GM13977 (cell line): ENCODE data around the gene PPM1H.

Experiments
- DNase-seq: peaks from one replicate; pipeline ENCODE4 v3.0.0; 2012; ENCODE audit warnings: low spot score
- in situ Hi-C: fragments of 300-500 bp; cut with MboI; formaldehyde crosslinking; loops from one replicate; pipeline ENCODE4 v1.12.0; 2022; ENCODE audit warnings: low sequenced_read_pairs, low pct_unique_long_range_greater_than_20kb, mixed read lengths, inconsistent platforms; ENCODE audit not compliant: unreplicated experiment
- TF ChIP-seq, protein P1 (sequence below): IDR thresholded peaks from 2 replicates; pipeline ENCODE4 v1.5.1; 2012; ENCODE audit warnings: mild to moderate bottlenecking, control low read depth; ENCODE audit not compliant: insufficient read depth; ENCODE audit errors: extremely low read depth, missing control alignments

PPM1H gene

DNA sequence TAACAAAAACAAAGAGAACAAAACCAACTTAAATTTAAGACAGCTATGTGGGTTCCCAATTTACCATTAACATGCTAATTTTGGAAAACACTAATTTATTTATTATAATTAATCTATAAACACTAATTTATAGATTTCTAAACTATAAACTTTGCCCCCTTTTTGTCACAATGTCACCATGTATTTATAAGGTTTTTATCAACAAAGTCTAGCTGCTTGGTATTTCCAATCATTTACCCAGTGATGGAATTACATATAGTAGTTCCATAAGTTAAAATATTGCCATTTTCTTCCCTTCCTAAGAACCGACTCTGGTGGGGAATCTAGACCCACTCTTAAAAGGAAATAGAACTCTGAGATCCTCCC lies 140.7 kb downstream of the PPM1H start:
- DNase-seq, result no peak
- in situ Hi-C loops, result loop anchor here (5.0 to 10.0 kb wide), 2 partner anchors 207 to 359 kb away; no protein-coding TSS in a partner anchor
- TF ChIP-seq, protein P1, sequence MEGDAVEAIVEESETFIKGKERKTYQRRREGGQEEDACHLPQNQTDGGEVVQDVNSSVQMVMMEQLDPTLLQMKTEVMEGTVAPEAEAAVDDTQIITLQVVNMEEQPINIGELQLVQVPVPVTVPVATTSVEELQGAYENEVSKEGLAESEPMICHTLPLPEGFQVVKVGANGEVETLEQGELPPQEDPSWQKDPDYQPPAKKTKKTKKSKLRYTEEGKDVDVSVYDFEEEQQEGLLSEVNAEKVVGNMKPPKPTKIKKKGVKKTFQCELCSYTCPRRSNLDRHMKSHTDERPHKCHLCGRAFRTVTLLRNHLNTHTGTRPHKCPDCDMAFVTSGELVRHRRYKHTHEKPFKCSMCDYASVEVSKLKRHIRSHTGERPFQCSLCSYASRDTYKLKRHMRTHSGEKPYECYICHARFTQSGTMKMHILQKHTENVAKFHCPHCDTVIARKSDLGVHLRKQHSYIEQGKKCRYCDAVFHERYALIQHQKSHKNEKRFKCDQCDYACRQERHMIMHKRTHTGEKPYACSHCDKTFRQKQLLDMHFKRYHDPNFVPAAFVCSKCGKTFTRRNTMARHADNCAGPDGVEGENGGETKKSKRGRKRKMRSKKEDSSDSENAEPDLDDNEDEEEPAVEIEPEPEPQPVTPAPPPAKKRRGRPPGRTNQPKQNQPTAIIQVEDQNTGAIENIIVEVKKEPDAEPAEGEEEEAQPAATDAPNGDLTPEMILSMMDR, result no peak

DNA sequence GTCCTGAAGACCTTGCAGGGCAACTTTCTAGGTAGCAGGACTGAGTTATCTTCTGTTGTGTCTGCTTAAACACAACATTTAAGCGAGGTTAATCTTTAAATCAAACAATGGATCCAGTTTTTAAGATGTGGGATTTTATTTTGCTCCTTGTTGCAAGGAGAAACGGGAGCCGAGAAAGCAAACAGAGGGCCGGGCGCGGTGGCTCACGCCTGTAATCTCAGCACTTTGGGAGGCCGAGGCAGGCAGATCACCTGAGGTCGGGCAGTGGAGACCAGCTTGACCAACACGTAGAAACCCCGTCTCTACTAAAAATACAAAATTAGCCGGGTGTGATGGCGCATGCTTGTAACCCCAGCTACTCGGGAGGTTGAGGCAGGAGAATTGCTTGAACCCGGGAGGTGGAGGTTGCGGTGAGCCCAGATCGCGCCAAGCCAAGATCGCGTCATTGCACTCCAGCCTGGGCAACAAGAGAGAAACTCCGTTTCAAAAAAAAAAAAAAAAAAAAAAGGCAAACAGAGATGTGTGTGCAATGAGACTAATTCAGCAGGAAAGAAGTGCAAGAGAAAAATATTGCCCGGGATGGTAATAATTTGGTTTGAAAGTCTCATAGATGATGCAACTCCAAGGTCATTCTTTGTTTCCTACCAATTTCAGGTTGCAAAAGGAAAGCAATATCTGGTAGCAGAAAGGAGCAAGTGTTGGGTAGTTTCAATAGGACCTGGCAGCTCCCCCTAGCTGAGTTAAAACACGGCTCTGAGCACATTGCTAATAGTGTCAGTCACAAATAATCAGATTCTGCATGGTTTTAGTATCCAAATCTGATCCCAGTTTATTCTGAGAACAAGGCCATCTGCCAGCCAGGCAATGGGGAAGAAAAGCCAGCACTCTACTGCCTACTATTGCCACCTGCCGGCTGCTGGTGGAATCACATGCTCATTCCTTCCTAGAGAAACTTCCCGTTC lies 141.4 kb downstream of the PPM1H start:
- DNase-seq, result peak; percentile 66
- TF ChIP-seq, protein P1, result peak; percentile 93
- in situ Hi-C loops, result loop anchor here (5.0 to 10.0 kb wide), 2 partner anchors 206 to 359 kb away; no protein-coding TSS in a partner anchor

DNA sequence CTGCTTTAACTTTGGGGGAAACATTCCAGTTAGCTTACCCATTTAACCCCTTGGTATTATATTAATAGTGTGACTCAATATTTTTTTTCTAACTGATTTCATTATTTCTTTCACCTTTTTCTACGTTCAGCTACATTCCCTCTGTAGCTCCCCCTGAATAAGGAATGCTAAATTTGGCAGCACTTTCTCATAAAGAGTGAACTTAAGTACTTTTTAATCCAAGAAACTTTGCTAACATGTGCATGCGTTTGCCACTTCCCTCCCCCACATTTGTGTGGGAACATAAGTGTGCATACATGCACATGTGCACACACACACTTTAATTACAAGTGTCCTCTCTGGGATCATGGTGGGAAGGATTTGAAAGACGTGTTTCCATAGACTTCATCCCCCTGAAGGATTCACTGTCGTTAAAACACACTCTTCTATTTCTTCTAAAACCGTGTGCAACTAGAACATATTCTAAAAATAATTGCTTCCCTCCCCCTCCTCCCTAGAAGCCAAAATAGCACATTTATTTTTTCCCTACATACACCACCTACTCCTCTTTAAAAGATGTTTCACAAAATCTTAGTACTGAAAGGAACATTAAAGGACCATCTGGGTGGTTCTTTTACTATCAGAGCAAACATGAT lies 142.6 kb downstream of the PPM1H start:
- no peak for DNase-seq
- TF ChIP-seq, protein P1, result no peak
- in situ Hi-C loops, result loop anchor here (5.0 to 10.0 kb wide), 2 partner anchors 205 to 358 kb away; no protein-coding TSS in a partner anchor

DNA sequence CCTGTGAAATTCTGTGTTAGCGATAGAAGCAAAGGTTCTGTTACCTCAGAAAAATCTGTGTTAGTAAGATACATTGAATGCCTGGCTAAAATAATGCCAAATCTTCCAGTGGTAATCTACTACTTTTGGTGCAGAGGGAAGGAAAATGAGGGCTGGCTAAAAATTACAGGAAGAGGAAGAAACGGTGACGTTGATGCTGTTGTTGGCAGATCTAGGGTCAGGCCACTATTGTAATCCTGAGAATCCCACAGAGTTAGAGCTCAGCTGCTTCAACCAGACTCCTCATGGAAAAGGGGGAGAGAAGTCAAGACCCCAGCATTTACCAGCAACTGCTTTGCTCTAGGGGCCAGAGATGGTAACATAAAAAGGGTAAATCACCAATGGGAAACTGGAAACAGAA lies 145.1 kb downstream of the PPM1H start:
- in situ Hi-C loops, result loop anchor here (5.0 to 10.0 kb wide), 2 partner anchors 203 to 355 kb away; no protein-coding TSS in a partner anchor
- TF ChIP-seq, protein P1, result no peak
- DNase-seq, result no peak

DNA sequence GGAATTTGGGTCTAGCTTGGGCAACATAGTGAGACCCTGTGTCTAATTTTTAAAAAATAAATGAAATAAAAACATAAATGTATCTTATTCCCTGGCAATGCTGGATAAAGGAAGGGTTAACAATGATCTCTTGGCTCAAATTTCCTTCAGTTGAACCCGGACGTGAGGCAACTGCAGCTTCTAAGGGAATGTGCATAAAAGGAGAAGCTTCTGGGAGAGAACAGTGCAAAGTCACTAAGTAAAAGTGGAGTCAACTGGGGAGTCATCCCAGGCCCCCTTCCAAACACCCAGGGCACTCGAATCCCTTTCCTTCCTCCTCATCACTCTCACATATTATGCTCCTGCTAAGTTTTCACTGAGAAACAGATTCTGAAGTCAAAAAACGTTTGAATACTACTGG lies 147.3 kb downstream of the PPM1H start:
- in situ Hi-C loops, result no loop called here
- no peak for DNase-seq
- TF ChIP-seq, protein P1, result no peak

DNA sequence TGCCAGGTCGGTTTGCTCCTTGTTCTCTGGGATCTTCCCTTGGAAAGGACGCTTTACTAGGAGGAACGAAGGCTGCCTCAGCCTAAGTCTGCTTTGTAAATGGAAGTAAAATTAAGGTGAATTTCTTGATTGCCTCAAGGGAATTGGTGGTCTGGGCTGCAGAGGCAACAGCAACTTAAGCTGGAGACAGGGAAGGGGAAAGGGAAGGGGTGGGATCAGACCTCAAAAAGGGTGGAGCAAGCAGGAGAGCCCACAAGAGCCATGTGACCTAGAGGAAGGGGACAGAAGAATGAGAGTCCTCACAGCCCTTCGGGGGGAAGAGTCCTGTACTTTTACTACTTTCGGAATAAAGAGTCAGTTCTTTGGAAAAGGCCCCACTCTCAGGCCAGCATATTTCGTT lies 147.9 kb downstream of the PPM1H start:
- no peak for DNase-seq
- in situ Hi-C loops, result no loop called here
- TF ChIP-seq, protein P1, result no peak
